GM12865 (cell line): Measurements from ENCODE around the gene NIT1.

Experiments
- DNase-seq: peaks from one replicate; pipeline ENCODE4 v3.0.0; 2010; ENCODE audit warnings: low read depth
- H3K4me3 ChIP-seq: 2 replicates; pipeline ENCODE4 v1.5.1; 2011; ENCODE audit warnings: mild to moderate bottlenecking, low read depth, low read length, control low read depth
- CTCF ChIP-seq: IDR thresholded peaks from 2 replicates; pipeline ENCODE4 v1.5.1; 2011; ENCODE audit warnings: low read length, control low read depth, low read depth, inconsistent platforms; ENCODE audit not compliant: insufficient read depth; ENCODE audit errors: missing control alignments

The NIT1 gene

GRCh38 chr1:161166669-161167548 lies 49.0 kb downstream of the NIT1 start:
- no peak for TF ChIP-seq CTCF
- H3K4me3 ChIP-seq: peak overlapping the region; percentile 82
- no peak for DNase-seq

- TF ChIP-seq CTCF: no peak
- H3K4me3 ChIP-seq: no peak overlapping the region
- no peak for DNase-seq
Observed at GRCh38 chr1:161168906-161169305, 51.0 kb downstream of the NIT1 start.
